AML-193 (cell line): Measurements from ENCODE around the gene ZNF28.
"Not testable (repeated sequence)": the region's sequence is repeated elsewhere in the genome, so short reads cannot be mapped to it uniquely, and the experiment has no call there.

ENCODE experiments used
- DNase-seq, 2 experiments: peaks; one replicate each; lab custom pipeline; 2025; lab: John Stamatoyannopoulos, UW

Gene ZNF28

DNA sequence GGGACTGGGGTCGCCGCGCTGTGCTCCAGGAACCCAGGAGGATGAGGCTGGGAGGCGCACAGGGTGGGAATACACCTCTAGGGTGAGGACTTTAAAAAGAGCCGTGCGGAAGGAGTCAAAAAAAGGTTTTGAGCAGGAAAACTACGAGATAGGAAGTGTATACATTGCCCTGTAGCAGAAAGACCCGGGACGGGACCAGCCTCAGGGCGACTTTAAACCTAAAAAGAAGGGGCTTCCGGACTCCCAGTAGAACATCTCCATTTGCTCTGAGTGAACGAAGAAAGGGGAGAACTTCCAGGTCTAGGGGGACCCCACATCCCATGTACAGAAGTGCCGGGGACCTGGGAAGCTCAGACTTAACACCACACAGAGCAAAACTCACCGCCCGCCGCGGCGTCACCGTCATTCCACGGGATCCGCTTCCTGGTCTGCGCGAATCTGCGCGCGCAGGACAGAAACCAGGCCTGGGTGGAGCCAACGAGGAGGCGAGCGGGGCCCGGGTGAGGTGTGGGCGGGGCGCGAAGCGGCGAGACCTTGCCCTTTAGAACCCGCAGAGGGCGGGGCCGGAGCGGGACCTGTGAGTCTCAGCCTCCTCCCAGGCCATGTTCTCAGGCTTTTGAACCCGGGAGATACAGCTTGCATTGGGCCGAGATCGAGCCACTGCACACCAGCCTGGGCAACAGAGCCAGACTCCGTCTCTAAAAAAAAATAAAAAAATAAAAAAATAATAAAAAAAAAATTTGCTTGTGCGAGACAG is at the start of gene ZNF28:
Gene ZNF28 (minus strand): TSS at position 430 of the 757 bp plus-strand sequence. CDS start 3,675 bp downstream, outside the sequence.
- peak; percentile 26 to 36 for DNase-seq

- not testable (repeated sequence) for DNase-seq
These were observed 46.6 kb upstream of the ZNF28 start for GRCh38 chr19:52868031-52868430.

- DNase-seq: peak; percentile 40 to 51
These were observed 36.2 kb upstream of the ZNF28 start, which contains the start of gene ZNF468 for GRCh38 chr19:52857378-52858191. ZNF468 (minus strand) TSS chr19:52857619; CDS start chr19:52854272, 3,347 bp downstream.

GRCh38 chr19:52856540-52857377 is 35.3 kb upstream of the ZNF28 start:
- DNase-seq: not testable (repeated sequence)

GRCh38 chr19:52847352-52847751 is 25.9 kb upstream of the ZNF28 start:
- DNase-seq: not testable (repeated sequence)

DNA sequence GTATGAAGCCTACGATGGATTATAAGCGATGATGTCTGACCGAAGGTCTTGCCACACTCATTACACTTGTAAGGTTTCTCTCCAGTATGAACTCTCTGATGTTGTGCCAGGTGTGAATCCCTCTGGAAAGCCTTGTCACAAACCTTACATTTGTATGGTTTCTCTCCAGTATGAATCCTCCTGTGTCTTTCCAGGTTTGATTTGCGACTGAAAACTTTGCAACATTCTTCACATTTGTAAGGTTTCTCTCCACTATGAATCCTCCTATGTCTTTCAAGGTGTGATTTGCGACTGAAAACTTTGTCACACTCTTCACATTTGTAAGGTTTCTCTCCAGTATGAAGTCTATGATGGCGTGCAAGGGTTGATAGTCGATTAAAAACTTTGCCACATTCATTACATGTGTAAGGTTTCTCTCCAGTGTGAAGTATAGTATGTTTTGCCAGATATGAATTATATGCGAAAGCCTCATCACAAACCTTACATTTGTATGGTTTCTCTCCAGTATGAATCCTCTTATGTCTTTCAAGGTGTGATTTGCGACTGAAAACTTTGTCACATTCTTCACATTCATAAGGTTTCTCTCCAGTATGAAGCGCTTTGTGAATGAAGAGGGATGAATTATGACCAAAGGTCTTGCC is 19.5 kb upstream of the ZNF28 start:
- DNase-seq: not testable (repeated sequence)

GRCh38 chr19:52834289-52834688 is 12.9 kb upstream of the ZNF28 start:
- not testable (repeated sequence) for DNase-seq

DNA sequence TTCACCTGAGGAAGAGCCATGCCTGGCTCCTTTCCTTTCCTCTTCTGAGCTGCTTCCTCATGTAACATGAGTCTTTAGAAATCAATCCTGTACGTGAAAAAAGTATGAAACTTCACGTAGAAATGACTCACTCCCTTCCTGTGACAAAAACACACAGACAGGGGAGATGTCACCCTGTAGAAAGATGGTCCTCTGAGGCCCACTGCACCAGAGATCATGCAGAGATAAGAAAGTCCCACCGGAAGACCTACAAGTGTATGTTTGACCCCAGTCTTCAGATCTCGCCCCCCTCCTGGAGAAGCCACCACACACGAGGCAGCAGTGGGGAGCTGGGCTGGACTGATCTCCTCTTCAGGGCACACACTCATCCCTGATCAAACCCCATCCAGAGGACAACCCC is 12.1 kb upstream of the ZNF28 start:
- not testable (repeated sequence) for DNase-seq

- not testable (repeated sequence) for DNase-seq
These were observed 8.4 kb upstream of the ZNF28 start for GRCh38 chr19:52829866-52830265.

- DNase-seq: no peak
These were observed 4.3 kb upstream of the ZNF28 start for GRCh38 chr19:52825765-52826164.

DNA sequence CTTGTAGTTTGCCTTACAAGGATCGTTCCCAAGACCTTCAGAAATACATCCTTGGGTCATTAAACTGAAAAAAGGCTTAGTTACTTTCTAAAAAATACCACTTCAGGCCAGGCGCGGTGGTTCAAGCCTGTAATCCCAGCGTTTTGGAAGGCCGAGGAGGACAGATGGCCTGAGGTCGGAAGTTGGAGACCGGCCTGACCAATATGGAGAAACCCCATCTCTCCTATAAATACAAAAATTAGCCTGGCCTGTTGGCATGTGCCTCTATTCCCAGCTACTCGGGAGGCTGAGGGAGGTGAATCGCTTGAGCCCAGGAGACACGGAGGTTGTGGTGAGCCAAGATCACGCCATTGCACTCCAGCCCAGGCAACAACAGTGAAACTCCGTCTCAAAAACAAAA is 2.2 kb upstream of the ZNF28 start:
- DNase-seq: no peak

DNA sequence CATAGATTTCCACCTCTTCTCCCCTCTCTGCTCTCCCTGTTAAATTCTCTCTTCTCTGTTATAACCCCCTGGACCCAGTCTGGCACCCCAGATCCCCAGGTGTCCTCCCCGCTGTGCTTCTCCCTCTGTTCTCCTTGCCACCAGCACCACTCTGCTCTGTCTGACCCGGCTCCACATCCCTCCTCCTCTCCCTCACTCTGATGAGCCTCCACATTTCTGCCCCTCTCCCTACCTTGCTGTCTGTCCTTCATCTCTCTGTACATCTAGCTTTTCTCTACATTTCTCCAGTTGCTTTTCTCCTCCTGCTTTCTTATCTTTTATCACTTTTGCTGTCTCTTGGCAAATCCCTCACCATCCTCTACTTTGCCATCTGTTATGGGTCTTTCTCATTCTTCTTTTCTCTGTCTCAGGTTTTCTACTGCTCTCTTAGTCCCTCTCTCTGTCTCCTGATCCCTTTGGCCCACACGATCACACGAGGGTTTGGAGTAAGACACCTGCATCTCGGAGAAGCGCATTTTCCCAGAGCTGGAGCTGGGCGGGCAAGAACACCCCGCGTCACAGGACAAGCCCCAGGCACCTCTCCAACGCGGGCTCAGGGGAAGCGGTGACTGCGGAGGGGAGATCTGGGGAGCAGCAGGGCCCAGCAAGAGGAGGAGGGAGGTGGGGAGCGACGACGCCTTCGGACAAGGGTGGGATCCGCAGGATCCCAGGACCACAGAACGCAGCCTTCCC is 795 bp downstream of the ZNF28 start:
- DNase-seq: not testable (repeated sequence)

GRCh38 chr19:52809801-52810200 is 11.6 kb downstream of the ZNF28 start:
- DNase-seq: no peak

- DNase-seq: not testable (repeated sequence)
These were observed 21.3 kb downstream of the ZNF28 start for GRCh38 chr19:52799950-52800640.

DNA sequence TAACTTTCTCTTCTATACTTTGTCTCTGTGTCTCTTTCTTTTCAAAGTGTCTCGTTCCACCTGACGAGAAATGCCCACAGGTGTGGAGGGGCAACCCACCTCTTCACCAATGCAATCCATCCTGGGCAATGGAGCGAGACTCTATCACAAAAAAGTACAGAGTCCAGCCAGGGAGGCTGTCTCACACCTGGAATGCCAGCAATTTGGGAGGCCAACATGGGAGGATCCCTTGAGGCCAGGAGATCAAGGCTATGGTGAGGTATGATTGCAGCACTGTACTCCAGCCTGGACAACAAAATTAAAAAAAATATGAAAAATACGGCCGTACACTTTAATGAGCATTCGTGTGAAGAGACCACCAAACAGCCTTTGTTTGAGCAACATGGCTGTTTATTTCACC is 32.0 kb downstream of the ZNF28 start:
- no peak for DNase-seq

- DNase-seq: peak; percentile 52 to 62
These were observed 34.7 kb downstream of the ZNF28 start, which contains the start of gene ZNF600 for GRCh38 chr19:52786464-52787354. ZNF600 (minus strand) TSS chr19:52786791; CDS start chr19:52778888, 7,903 bp downstream.

GRCh38 chr19:52786078-52786463 is 35.4 kb downstream of the ZNF28 start:
- no peak for DNase-seq

DNA sequence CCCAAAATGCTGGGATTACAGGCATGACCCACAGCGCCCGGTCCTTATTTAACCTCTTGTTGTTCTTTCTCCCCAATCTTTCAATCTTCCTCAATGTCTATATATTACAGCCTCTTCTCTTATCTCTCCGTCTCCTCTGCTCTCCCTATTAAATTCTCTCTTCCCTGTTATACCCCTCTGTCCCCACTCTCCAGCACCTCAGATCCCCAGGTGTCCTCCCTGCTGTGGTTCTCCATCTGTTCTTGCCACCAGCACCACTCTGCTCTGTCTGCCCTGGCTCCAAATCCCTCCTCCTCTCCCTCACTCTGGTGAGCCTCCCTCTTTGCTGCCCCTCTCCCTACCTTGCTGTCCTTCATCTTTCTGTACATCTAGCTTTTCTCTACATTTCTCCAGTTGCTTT is 35.9 kb downstream of the ZNF28 start:
- DNase-seq: no peak

- DNase-seq: not testable (repeated sequence)
These were observed 38.6 kb downstream of the ZNF28 start for GRCh38 chr19:52782864-52783263.
